Stimulated activated CD8-positive, alpha-beta memory T cell treated with anti-CD3 and anti-CD28 coated beads, Interleukin-12 subunit alpha, Interleukin-12 subunit beta, amount 100 ng/mL, for 24 hours (primary cell): Measurements from ENCODE around the gene DNPEP.

Experiments
- DNase-seq: peaks from one replicate; pipeline ENCODE4 v3.0.0-alpha.2; 2020; ENCODE audit errors: extremely low read depth

The DNPEP gene

GRCh38 chr2:219362072-219362471, 25.6 kb downstream of the DNPEP start:
- DNase-seq: no peak

- no peak for DNase-seq
Observed at GRCh38 chr2:219358170-219359075, 29.3 kb downstream of the DNPEP start.

- DNase-seq: no peak
Observed at GRCh38 chr2:219356834-219357233, 30.9 kb downstream of the DNPEP start.

- no peak for DNase-seq
Observed at GRCh38 chr2:219354582-219354981, 33.1 kb downstream of the DNPEP start.

- DNase-seq: no peak
Observed at GRCh38 chr2:219353129-219353528, 34.6 kb downstream of the DNPEP start.

GRCh38 chr2:219352448-219353023, 35.2 kb downstream of the DNPEP start:
- peak; percentile 17 for DNase-seq

- DNase-seq: no peak
Observed at GRCh38 chr2:219350710-219351221, 36.9 kb downstream of the DNPEP start.

- no peak for DNase-seq
Observed at GRCh38 chr2:219350215-219350614, 37.5 kb downstream of the DNPEP start.

- no peak for DNase-seq
Observed at GRCh38 chr2:219344751-219345430, 42.8 kb downstream of the DNPEP start.

- DNase-seq: no peak
Observed at GRCh38 chr2:219335373-219335786, 52.3 kb downstream of the DNPEP start.

- no peak for DNase-seq
Observed at GRCh38 chr2:219334076-219334475, 53.6 kb downstream of the DNPEP start.

- DNase-seq: no peak
Observed at GRCh38 chr2:219332542-219332941, 55.2 kb downstream of the DNPEP start, which contains the start of gene RESP18. Gene RESP18, minus strand, starts transcription at chr2:219332744.

- DNase-seq: no peak
Observed at GRCh38 chr2:219331560-219332213, 56.0 kb downstream of the DNPEP start.

- DNase-seq: no peak
Observed at GRCh38 chr2:219327719-219328118, 60.0 kb downstream of the DNPEP start.

GRCh38 chr2:219325657-219326315, 61.9 kb downstream of the DNPEP start:
- no peak for DNase-seq

- DNase-seq: no peak
Observed at GRCh38 chr2:219325136-219325535, 62.6 kb downstream of the DNPEP start.

GRCh38 chr2:219323434-219323833, 64.3 kb downstream of the DNPEP start:
- DNase-seq: no peak
